ENCODE results near the gene TESMIN.

Gene TESMIN

GRCh38 chr11:68667511-68668500, 83.5 kb downstream of the TESMIN start:
- no peak for DNase-seq (ENCODE audit: extremely low spot score)
- TF ChIP-seq CTCF (IDR thresholded peaks at IDR 0.05; ENCODE audit: control extremely low read depth, extremely low read depth, low read depth, missing control alignments): no peak
- ChIA-PET POLR2A (no interaction called here), CTCF (no interaction called here)

GRCh38 chr11:68666849-68667248, 84.5 kb downstream of the TESMIN start:
- ChIA-PET POLR2A (no interaction called here), CTCF (no interaction called here)
- TF ChIP-seq CTCF (IDR thresholded peaks at IDR 0.05; ENCODE audit: control extremely low read depth, extremely low read depth, low read depth, missing control alignments): no peak
- no peak for DNase-seq (ENCODE audit: extremely low spot score)

DNA sequence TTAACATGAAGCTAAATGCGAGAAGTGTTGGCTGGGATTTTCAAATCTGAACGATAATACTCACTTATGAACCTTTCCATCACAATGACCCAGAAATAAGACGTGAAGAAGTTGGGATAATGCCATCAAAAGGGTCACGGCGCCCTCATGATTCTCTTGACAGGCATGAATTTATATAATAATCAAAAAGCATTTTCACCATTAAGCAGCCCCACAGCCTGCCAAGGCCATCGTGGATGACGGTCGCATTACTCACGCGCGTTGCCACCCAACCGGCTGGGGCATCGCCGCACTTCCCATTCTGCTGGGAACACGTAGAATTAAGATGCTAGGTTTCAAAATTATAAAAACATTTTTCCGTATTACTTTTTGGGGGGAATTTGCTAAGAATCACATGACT, 85.9 kb downstream of the TESMIN start:
- DNase-seq (ENCODE audit: extremely low spot score): no peak
- ChIA-PET CTCF (no interaction called here), POLR2A (no interaction called here)
- no peak for TF ChIP-seq CTCF (IDR thresholded peaks at IDR 0.05; ENCODE audit: control extremely low read depth, extremely low read depth, low read depth, missing control alignments)

DNA sequence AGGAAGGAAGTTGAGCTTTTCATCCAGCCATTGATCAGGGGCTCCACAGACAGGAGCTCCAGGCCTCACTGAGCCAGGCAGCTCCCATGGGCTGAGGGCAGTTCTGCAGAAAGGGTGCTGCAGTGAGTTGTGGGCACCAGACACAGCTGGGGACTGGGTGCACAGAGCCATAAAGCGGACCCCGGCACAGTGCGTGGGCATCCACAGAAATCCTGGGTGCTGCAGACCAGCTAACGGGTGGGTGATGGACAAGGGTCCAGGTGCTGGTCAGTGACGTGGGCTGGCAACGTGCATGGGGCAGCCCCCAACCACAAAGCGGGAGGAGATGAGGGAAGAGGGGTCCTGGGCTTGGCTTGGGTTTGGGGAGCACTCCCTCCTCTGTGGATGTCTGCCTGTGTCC, 86.4 kb downstream of the TESMIN start:
- ChIA-PET POLR2A (no interaction called here), CTCF (no interaction called here)
- no peak for DNase-seq (ENCODE audit: extremely low spot score)
- TF ChIP-seq CTCF (IDR thresholded peaks at IDR 0.05; ENCODE audit: control extremely low read depth, extremely low read depth, low read depth, missing control alignments): no peak

GRCh38 chr11:68664141-68664540, 87.2 kb downstream of the TESMIN start:
- TF ChIP-seq CTCF (IDR thresholded peaks at IDR 0.05; ENCODE audit: control extremely low read depth, extremely low read depth, low read depth, missing control alignments): no peak
- CTCF ChIA-PET: no interaction called here
- no peak for DNase-seq (ENCODE audit: extremely low spot score)
- POLR2A ChIA-PET: no interaction called here

- ChIA-PET CTCF (no interaction called here), POLR2A (no interaction called here)
- no peak for TF ChIP-seq CTCF (IDR thresholded peaks at IDR 0.05; ENCODE audit: control extremely low read depth, extremely low read depth, low read depth, missing control alignments)
- no peak for DNase-seq (ENCODE audit: extremely low spot score)
Observed at GRCh38 chr11:68663482-68664010, 87.8 kb downstream of the TESMIN start.

Data from GM10248 (cell line).